A673 (cell line): ENCODE results near the gene BARX1.

ENCODE experiments used
- CTCF ChIP-seq: fragments of 300-800, 200-600 bp; sonication (generic); conservative IDR thresholded peaks from 2 replicates; pipeline ENCODE4 v1.5.1; 2017; ENCODE audit warnings: low read depth, mild to moderate bottlenecking, antibody characterized with exemption, low read length, moderate library complexity, mixed read lengths
- EZH2 ChIP-seq: fragments of 200-600 bp; sonication (generic); IDR thresholded peaks from 2 replicates; pipeline ENCODE4 v1.6.1; 2017; ENCODE audit warnings: borderline replicate concordance, low read depth, mild to moderate bottlenecking, mixed read lengths, antibody characterized with exemption, low read length; ENCODE audit not compliant: poor library complexity, severe bottlenecking

- TF ChIP-seq EZH2, result no peak
- no peak for TF ChIP-seq CTCF
Measured at GRCh38 chr9:93931905-93932304, 23.2 kb downstream of the BARX1 start.
